ENCODE results near the gene AMPH. TPM values are rescaled to one million over a fixed set of nuclear protein-coding genes. Genes with fewer than 3 reads are reported as not detected.

Gene AMPH
- total RNA-seq, 1 donor from 2014 or later, result 0.25 TPM

DNA sequence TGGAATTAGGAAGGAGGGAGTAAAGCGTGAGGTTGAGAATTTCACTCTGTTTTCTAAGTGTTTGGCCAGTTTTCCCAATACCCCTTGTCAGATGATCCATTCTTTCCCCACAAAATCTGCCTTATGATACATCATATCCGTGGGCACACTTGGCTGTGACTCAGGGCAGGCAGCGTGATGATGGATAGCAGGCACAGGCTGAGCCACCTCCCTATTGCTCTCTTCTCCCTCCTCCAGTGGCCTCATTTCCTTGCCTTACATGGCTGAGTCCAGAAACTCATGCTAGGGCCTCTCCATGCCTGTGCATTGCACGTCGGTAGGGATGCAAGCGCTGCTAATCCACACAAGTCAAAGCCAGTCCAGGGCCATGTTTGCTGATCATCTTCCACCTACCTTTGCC is 128.3 kb downstream of the AMPH start:
- H3K36me3 ChIP-seq (ENCODE audit: control insufficient read depth, insufficient read depth, low read length), result no peaks in the 10 kb centered on the region
- H3K27me3 ChIP-seq (ENCODE audit: control insufficient read depth, insufficient read depth, low read length), result no peaks in the 10 kb centered on the region
- TF ChIP-seq, protein P1, sequence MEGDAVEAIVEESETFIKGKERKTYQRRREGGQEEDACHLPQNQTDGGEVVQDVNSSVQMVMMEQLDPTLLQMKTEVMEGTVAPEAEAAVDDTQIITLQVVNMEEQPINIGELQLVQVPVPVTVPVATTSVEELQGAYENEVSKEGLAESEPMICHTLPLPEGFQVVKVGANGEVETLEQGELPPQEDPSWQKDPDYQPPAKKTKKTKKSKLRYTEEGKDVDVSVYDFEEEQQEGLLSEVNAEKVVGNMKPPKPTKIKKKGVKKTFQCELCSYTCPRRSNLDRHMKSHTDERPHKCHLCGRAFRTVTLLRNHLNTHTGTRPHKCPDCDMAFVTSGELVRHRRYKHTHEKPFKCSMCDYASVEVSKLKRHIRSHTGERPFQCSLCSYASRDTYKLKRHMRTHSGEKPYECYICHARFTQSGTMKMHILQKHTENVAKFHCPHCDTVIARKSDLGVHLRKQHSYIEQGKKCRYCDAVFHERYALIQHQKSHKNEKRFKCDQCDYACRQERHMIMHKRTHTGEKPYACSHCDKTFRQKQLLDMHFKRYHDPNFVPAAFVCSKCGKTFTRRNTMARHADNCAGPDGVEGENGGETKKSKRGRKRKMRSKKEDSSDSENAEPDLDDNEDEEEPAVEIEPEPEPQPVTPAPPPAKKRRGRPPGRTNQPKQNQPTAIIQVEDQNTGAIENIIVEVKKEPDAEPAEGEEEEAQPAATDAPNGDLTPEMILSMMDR (IDR thresholded peaks at IDR 0.05; ENCODE audit: insufficient read depth, low read length, poor library complexity, severe bottlenecking), result no peak
- DNase-seq (ENCODE audit: low read depth), result no peak
- no peak overlapping the region for H3K4me3 ChIP-seq (ENCODE audit: low read depth, low read length)

DNA sequence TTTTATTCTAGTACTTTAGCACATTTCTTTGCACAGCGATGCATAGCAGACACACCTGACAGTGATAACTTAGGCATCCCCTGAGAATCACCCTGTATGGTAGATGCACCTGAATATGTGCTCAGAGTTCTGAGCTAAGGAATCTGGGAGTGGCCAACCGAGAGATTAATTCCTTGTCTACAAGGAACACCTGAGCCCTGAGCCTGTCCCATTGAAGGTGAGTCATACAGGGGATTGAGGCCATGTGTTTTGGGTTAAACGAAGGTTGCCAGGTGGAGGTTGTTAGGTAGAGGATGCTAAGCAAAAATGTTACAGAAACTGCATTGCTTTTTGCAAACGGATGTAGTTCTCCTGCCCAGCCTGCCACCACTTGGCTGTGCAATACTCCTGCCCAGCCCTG is 128.9 kb downstream of the AMPH start:
- Histone ChIP-seq H3K36me3 (ENCODE audit: control insufficient read depth, insufficient read depth, low read length) (no peaks in the 10 kb centered on the region), H3K4me3 (ENCODE audit: low read depth, low read length) (no peak overlapping the region), H3K27me3 (ENCODE audit: control insufficient read depth, insufficient read depth, low read length) (no peaks in the 10 kb centered on the region)
- DNase-seq (ENCODE audit: low read depth), result no peak
- TF ChIP-seq, protein P1 (IDR thresholded peaks at IDR 0.05; ENCODE audit: insufficient read depth, low read length, poor library complexity, severe bottlenecking), result no peak

- TF ChIP-seq, protein P1 (IDR thresholded peaks at IDR 0.05; ENCODE audit: insufficient read depth, low read length, poor library complexity, severe bottlenecking), result no peak
- DNase-seq (ENCODE audit: low read depth), result no peak
- no peaks in the 10 kb centered on the region for H3K36me3 ChIP-seq (ENCODE audit: control insufficient read depth, insufficient read depth, low read length)
- no peak overlapping the region for H3K4me3 ChIP-seq (ENCODE audit: low read depth, low read length)
- no peaks in the 10 kb centered on the region for H3K27me3 ChIP-seq (ENCODE audit: control insufficient read depth, insufficient read depth, low read length)
Measured at GRCh38 chr7:38492010-38492409, 139.2 kb downstream of the AMPH start.

DNA sequence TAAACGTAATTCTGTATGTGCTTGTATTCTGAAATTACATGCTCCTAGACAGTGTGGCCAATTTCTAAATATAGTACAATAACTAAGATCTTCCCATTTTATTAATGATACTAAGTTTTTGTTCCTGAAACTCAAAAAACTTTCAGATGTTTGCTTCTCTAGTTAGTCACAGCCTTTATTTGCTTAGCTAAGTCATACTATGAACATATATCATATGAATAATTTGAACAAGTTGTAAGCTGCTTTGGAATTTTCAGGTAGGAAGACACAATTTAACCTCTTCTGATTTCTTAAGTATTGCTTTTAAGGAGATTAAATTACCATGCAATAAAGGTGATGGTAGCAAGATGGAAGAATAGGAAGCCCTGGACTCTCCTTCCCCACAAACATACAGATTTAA is 148.7 kb downstream of the AMPH start:
- no peaks in the 10 kb centered on the region for H3K27me3 ChIP-seq (ENCODE audit: control insufficient read depth, insufficient read depth, low read length)
- no peaks in the 10 kb centered on the region for H3K36me3 ChIP-seq (ENCODE audit: control insufficient read depth, insufficient read depth, low read length)
- DNase-seq (ENCODE audit: low read depth), result no peak
- no peak overlapping the region for H3K4me3 ChIP-seq (ENCODE audit: low read depth, low read length)
- TF ChIP-seq, protein P1 (IDR thresholded peaks at IDR 0.05; ENCODE audit: insufficient read depth, low read length, poor library complexity, severe bottlenecking), result no peak

- Histone ChIP-seq H3K4me3 (ENCODE audit: low read depth, low read length) (no peak overlapping the region), H3K36me3 (ENCODE audit: control insufficient read depth, insufficient read depth, low read length) (no peaks in the 10 kb centered on the region), H3K27me3 (ENCODE audit: control insufficient read depth, insufficient read depth, low read length) (no peaks in the 10 kb centered on the region)
- no peak for DNase-seq (ENCODE audit: low read depth)
- TF ChIP-seq, protein P1 (IDR thresholded peaks at IDR 0.05; ENCODE audit: insufficient read depth, low read length, poor library complexity, severe bottlenecking), result no peak
Measured at GRCh38 chr7:38481401-38481800, 149.8 kb downstream of the AMPH start.

DNA sequence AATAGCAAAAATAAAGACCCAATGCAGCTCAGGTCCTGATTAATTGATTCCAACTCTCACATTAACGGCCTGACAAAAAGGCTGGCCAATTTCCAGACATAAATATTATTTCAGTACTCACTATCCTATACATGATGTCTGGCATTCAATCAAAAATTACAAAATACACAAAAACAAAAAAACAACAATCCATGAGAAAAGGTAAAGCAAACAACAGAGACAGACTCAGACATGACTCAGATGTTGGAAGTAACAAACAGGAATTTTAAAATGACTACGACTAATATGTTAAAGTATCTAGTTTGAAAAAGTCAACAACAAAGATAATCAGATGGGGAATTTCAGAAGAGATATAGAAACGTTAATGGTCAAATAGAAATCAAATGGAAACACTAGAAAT is 152.8 kb downstream of the AMPH start:
- Histone ChIP-seq H3K36me3 (ENCODE audit: control insufficient read depth, insufficient read depth, low read length) (no peaks in the 10 kb centered on the region), H3K4me3 (ENCODE audit: low read depth, low read length) (no peak overlapping the region), H3K27me3 (ENCODE audit: control insufficient read depth, insufficient read depth, low read length) (no peaks in the 10 kb centered on the region)
- TF ChIP-seq, protein P1 (IDR thresholded peaks at IDR 0.05; ENCODE audit: insufficient read depth, low read length, poor library complexity, severe bottlenecking), result no peak
- no peak for DNase-seq (ENCODE audit: low read depth)

All from kidney epithelial cell (primary cell).